ENCODE results near the gene FSHR. TPM values are rescaled to one million over a fixed set of nuclear protein-coding genes. Genes with fewer than 3 reads are reported as not detected.

Gene FSHR
- total RNA-seq, 1 experiment from 2014 or later, result not detected

DNA sequence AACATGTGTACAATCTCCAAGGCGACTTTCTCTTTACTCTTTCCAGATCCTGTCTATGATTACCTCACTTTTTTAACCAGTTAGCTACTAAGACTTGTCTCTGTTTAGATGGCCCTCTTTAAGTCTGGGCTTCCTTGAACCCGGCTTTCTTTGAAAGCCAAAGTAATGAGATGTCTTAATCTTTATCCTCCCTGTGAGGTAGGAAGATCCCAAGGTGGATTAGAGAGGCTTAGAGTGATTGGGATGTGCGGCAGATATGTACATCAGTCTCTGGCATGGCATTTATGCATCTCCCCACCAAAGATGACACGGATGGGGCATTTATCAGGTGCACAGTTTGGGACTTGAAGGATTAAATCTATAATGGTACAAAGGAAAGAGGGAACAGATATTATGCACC, 186.3 kb downstream of the FSHR start:
- H3K9me3 ChIP-seq (ENCODE audit: low read length), result no peaks in the 10 kb centered on the region; the same call in 1 of the 2 replicates
- no peak overlapping the region for H3K27ac ChIP-seq (ENCODE audit: low read length)
- H2AFZ ChIP-seq (ENCODE audit: low read length), result no peak overlapping the region
- no peaks in the 10 kb centered on the region for H3K4me1 ChIP-seq (ENCODE audit: low read length)
- H3K79me2 ChIP-seq (ENCODE audit: low read length), result no peaks in the 10 kb centered on the region
- no peak overlapping the region for H3K4me2 ChIP-seq (ENCODE audit: low read depth, low read length, poor library complexity, severe bottlenecking)
- H3K9me2 ChIP-seq (replicated peaks; ENCODE audit: insufficient read depth, low read length), result 0 out of 2 replicates have a peak, but pooled peaks cover 6% of the 10 kb centered on the region
- H3K36me3 ChIP-seq (ENCODE audit: insufficient read depth, low read length), result no peaks in the 10 kb centered on the region
- H3K9ac ChIP-seq (ENCODE audit: low read length), result no peak overlapping the region
- no peak for DNase-seq
- no peak overlapping the region for H3K4me3 ChIP-seq (ENCODE audit: low read length)
- H4K20me1 ChIP-seq (ENCODE audit: insufficient read depth, low read depth, low read length), result no peaks in the 10 kb centered on the region
- H3K27me3 ChIP-seq (ENCODE audit: low read length), result 0 out of 2 replicates have a peak, but pooled peaks cover 2% of the 10 kb centered on the region

- Histone ChIP-seq H3K9me2 (replicated peaks; ENCODE audit: insufficient read depth, low read length) (no peaks in the 10 kb centered on the region), H3K9me3 (ENCODE audit: low read length) (no peaks in the 10 kb centered on the region), H3K4me2 (ENCODE audit: low read depth, low read length, poor library complexity, severe bottlenecking) (no peak overlapping the region), H3K27me3 (ENCODE audit: low read length) (no peaks in the 10 kb centered on the region), H3K27ac (ENCODE audit: low read length) (no peak overlapping the region), H2AFZ (ENCODE audit: low read length) (no peak overlapping the region), H3K9ac (ENCODE audit: low read length) (no peak overlapping the region), H4K20me1 (ENCODE audit: insufficient read depth, low read depth, low read length) (no peaks in the 10 kb centered on the region), H3K36me3 (ENCODE audit: insufficient read depth, low read length) (no peaks in the 10 kb centered on the region), H3K4me1 (ENCODE audit: low read length) (no peaks in the 10 kb centered on the region), H3K4me3 (ENCODE audit: low read length) (no peak overlapping the region), H3K79me2 (ENCODE audit: low read length) (no peaks in the 10 kb centered on the region)
- no peak for DNase-seq
These were observed 189.1 kb downstream of the FSHR start for GRCh38 chr2:48965204-48965603.

GRCh38 chr2:48961009-48961408, 193.3 kb downstream of the FSHR start:
- Histone ChIP-seq H3K9me2 (replicated peaks; ENCODE audit: insufficient read depth, low read length) (no peaks in the 10 kb centered on the region), H3K79me2 (ENCODE audit: low read length) (no peaks in the 10 kb centered on the region), H3K9ac (ENCODE audit: low read length) (no peak overlapping the region), H3K4me3 (ENCODE audit: low read length) (no peak overlapping the region), H3K27ac (ENCODE audit: low read length) (no peak overlapping the region), H3K27me3 (ENCODE audit: low read length) (no peaks in the 10 kb centered on the region), H3K4me2 (ENCODE audit: low read depth, low read length, poor library complexity, severe bottlenecking) (no peak overlapping the region), H4K20me1 (ENCODE audit: insufficient read depth, low read depth, low read length) (no peaks in the 10 kb centered on the region), H3K36me3 (ENCODE audit: insufficient read depth, low read length) (no peaks in the 10 kb centered on the region), H2AFZ (ENCODE audit: low read length) (no peak overlapping the region), H3K4me1 (ENCODE audit: low read length) (no peaks in the 10 kb centered on the region), H3K9me3 (ENCODE audit: low read length) (no peaks in the 10 kb centered on the region)
- no peak for DNase-seq

DNA sequence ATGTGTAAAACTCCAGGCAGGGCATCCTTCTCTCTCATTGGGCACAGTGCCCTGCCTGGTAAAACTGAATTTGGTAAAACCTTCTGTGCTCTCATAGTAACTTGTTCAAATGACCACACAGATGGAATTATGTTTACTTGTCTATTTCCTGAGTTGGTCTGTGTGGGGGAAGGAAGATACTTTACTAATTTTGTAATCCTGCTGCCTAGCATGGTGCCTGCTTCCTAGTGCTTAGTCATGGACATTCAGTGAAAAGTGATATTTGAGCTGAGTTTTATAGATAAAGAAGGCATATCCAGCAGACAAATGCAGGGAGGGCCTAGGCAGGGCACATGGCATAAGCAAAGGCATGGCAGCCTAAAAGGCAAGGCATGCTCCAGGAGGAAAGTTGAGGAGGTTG, 199.4 kb downstream of the FSHR start:
- no peak overlapping the region for H3K4me2 ChIP-seq (ENCODE audit: low read depth, low read length, poor library complexity, severe bottlenecking)
- H3K27ac ChIP-seq (ENCODE audit: low read length), result no peak overlapping the region
- DNase-seq, result no peak
- H3K36me3 ChIP-seq (ENCODE audit: insufficient read depth, low read length), result no peaks in the 10 kb centered on the region
- no peak overlapping the region for H2AFZ ChIP-seq (ENCODE audit: low read length)
- no peak overlapping the region for H3K4me3 ChIP-seq (ENCODE audit: low read length)
- H3K27me3 ChIP-seq (ENCODE audit: low read length), result no peaks in the 10 kb centered on the region
- no peaks in the 10 kb centered on the region for H3K9me2 ChIP-seq (replicated peaks; ENCODE audit: insufficient read depth, low read length)
- no peaks in the 10 kb centered on the region for H3K79me2 ChIP-seq (ENCODE audit: low read length)
- H3K4me1 ChIP-seq (ENCODE audit: low read length), result no peaks in the 10 kb centered on the region
- no peaks in the 10 kb centered on the region for H3K9me3 ChIP-seq (ENCODE audit: low read length)
- no peaks in the 10 kb centered on the region for H4K20me1 ChIP-seq (ENCODE audit: insufficient read depth, low read depth, low read length)
- H3K9ac ChIP-seq (ENCODE audit: low read length), result no peak overlapping the region

- Histone ChIP-seq H3K36me3 (ENCODE audit: insufficient read depth, low read length) (no peaks in the 10 kb centered on the region), H3K9me3 (ENCODE audit: low read length) (no peaks in the 10 kb centered on the region), H2AFZ (ENCODE audit: low read length) (no peak overlapping the region), H3K27me3 (ENCODE audit: low read length) (no peaks in the 10 kb centered on the region), H3K4me2 (ENCODE audit: low read depth, low read length, poor library complexity, severe bottlenecking) (no peak overlapping the region), H3K4me1 (ENCODE audit: low read length) (no peaks in the 10 kb centered on the region), H3K9me2 (replicated peaks; ENCODE audit: insufficient read depth, low read length) (no peaks in the 10 kb centered on the region), H3K79me2 (ENCODE audit: low read length) (no peaks in the 10 kb centered on the region), H4K20me1 (ENCODE audit: insufficient read depth, low read depth, low read length) (no peaks in the 10 kb centered on the region), H3K4me3 (ENCODE audit: low read length) (no peak overlapping the region), H3K27ac (ENCODE audit: low read length) (no peak overlapping the region), H3K9ac (ENCODE audit: low read length) (no peak overlapping the region)
- no peak for DNase-seq
These were observed 200.0 kb downstream of the FSHR start for GRCh38 chr2:48954311-48954710.

DNA sequence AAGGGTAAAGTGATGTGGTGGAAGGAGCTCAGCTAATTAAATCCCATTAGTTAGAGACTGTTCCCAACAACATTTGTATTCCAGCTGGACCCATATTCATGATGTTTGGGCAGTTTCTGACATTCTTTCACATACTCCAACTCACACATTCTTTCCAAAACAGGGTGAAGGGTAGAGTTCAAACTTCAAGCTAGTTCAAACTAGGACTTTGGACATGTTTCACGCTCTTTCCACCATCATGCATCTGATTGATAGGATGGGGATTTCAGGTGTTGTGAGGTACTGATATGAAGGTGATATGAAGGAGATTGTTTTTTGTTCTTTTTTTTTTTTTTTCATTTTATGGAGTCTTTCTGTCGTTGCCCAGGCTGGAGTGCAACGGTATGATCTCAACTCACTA, 201.7 kb downstream of the FSHR start:
- Histone ChIP-seq H3K4me3 (ENCODE audit: low read length) (no peak overlapping the region), H3K27ac (ENCODE audit: low read length) (no peak overlapping the region), H3K9me3 (ENCODE audit: low read length) (no peaks in the 10 kb centered on the region), H3K36me3 (ENCODE audit: insufficient read depth, low read length) (no peaks in the 10 kb centered on the region), H3K9me2 (replicated peaks; ENCODE audit: insufficient read depth, low read length) (no peaks in the 10 kb centered on the region), H3K9ac (ENCODE audit: low read length) (no peak overlapping the region), H4K20me1 (ENCODE audit: insufficient read depth, low read depth, low read length) (no peaks in the 10 kb centered on the region), H3K4me1 (ENCODE audit: low read length) (no peaks in the 10 kb centered on the region), H2AFZ (ENCODE audit: low read length) (no peak overlapping the region), H3K27me3 (ENCODE audit: low read length) (no peaks in the 10 kb centered on the region), H3K4me2 (ENCODE audit: low read depth, low read length, poor library complexity, severe bottlenecking) (no peak overlapping the region), H3K79me2 (ENCODE audit: low read length) (no peaks in the 10 kb centered on the region)
- peak; percentile 14 for DNase-seq

- Histone ChIP-seq H3K4me2 (ENCODE audit: low read depth, low read length, poor library complexity, severe bottlenecking) (no peak overlapping the region), H3K9me2 (replicated peaks; ENCODE audit: insufficient read depth, low read length) (no peaks in the 10 kb centered on the region), H3K36me3 (ENCODE audit: insufficient read depth, low read length) (no peaks in the 10 kb centered on the region), H3K9me3 (ENCODE audit: low read length) (no peaks in the 10 kb centered on the region), H3K27ac (ENCODE audit: low read length) (no peak overlapping the region), H3K79me2 (ENCODE audit: low read length) (no peaks in the 10 kb centered on the region), H3K27me3 (ENCODE audit: low read length) (no peaks in the 10 kb centered on the region), H2AFZ (ENCODE audit: low read length) (no peak overlapping the region), H3K4me1 (ENCODE audit: low read length) (no peaks in the 10 kb centered on the region), H3K9ac (ENCODE audit: low read length) (no peak overlapping the region), H4K20me1 (ENCODE audit: insufficient read depth, low read depth, low read length) (no peaks in the 10 kb centered on the region), H3K4me3 (ENCODE audit: low read length) (no peak overlapping the region)
- peak; percentile 14 for DNase-seq
These were observed 202.2 kb downstream of the FSHR start for GRCh38 chr2:48952143-48952542.

DNA sequence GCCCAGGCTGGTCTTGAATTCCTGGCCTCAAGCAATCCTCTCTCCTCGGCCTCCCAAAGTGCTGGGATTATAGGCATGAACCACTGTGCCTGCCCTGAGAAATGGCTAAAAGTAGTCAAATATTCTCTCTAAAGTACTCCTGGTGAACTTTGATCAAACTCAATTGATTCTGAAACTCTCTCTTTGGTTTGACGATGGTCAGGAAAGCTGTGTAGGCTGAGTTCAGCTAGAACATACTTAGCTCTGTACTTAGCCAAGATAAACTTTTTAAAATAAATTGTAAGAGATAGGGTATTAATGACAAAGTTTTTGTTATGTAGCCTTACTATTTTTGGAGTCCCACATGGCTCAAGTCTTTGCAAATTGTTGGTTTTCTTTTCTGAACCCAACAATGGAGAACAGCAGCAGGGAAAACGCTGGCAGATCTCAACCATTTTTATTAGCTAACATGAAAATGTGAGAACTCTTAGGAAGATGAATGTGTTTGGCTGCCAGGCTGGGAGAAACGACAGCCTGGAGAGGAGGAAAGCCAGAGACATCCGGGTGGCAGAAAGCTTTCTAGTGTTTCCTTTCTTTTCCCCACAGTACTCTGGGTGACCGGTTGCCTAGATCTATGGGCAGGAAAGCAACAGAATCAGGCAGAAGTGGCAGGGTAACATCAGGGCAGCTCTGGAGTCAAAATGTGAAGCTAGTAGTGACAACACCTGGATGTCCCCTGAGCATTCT, 205.8 kb downstream of the FSHR start:
- Histone ChIP-seq H3K79me2 (ENCODE audit: low read length) (no peaks in the 10 kb centered on the region), H3K9me3 (ENCODE audit: low read length) (no peaks in the 10 kb centered on the region), H3K27ac (ENCODE audit: low read length) (no peak overlapping the region), H3K9ac (ENCODE audit: low read length) (no peak overlapping the region), H3K36me3 (ENCODE audit: insufficient read depth, low read length) (no peaks in the 10 kb centered on the region), H4K20me1 (ENCODE audit: insufficient read depth, low read depth, low read length) (no peaks in the 10 kb centered on the region), H2AFZ (ENCODE audit: low read length) (no peak overlapping the region), H3K4me1 (ENCODE audit: low read length) (no peaks in the 10 kb centered on the region), H3K27me3 (ENCODE audit: low read length) (no peaks in the 10 kb centered on the region), H3K4me3 (ENCODE audit: low read length) (no peak overlapping the region), H3K4me2 (ENCODE audit: low read depth, low read length, poor library complexity, severe bottlenecking) (no peak overlapping the region), H3K9me2 (replicated peaks; ENCODE audit: insufficient read depth, low read length) (no peaks in the 10 kb centered on the region)
- DNase-seq, result no peak

All from Karpas-422 (cell line).